GM21528 (cell line): Measurements from ENCODE around the gene FAM110C.

Experiments
- ATAC-seq: cut with Tn5 transposase; IDR thresholded peaks from one replicate; pipeline ENCODE4 v1.9.1; 2021; ENCODE audit warnings: mild to moderate bottlenecking, moderate library complexity; ENCODE audit not compliant: unreplicated experiment, low FRiP score

The FAM110C gene

DNA sequence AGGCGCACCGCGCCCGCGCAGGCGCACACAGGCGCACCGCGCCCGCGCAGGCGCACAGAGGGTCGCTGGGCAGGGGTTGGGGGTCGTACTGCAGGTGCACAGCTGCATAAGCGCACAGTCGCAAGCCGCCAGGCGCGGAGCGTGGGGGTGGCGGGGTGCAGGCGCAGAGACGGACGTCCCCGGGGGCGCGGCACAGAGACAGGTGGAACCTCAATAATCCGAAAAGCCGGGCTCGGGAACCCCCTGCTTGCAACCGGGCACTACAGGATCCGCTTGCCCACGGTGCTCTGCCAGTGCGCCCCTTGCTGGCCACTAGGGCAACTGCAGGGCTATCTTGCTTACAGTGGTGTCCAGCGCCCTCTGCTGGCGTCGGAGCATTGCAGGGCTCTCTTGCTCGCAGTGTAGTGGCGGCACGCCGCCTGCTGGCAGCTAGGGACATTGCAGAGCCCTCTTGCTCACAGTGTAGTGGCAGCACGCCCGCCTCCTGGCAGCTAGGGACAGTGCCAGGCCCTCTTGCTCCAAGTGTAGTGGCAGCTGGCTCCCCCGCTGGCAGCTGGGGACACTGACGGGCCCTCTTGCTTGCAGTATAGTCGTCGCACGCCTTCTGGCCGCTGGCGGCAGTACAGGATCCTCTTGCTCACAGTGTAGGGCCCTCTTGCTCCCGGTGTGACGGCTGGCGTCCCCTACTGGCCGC lies 34.9 kb downstream of the FAM110C start:
- no peak for ATAC-seq

DNA sequence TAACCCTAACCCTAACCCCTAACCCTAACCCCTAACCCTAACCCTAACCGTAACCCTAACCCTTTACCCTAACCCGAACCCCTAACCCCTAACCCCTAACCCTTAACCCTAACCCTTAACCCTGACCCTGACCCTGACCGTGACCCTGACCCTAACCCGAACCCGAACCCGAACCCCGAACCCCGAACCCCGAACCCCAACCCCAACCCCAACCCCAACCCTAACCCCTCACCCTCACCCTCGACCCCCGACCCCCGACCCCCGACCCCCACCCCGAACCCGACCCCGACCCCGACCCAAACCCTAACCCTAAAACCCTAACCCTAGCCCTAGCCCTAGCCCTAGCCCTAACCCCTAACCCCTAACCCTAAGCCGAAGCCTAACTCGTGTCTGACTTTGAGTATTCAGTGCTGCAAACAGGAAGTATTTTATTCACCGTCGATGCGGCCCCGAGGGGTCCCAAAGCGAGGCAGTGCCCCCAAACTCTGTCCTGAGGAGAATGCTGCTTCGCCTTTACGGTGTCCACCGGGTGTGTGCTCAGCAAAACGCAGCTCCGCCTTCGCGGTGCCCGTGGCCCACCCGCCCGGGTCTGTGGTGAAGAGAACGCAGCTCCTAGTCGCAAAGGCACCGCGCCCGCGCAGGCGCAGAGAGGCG lies 36.0 kb downstream of the FAM110C start:
- ATAC-seq = no peak
